ENCODE data around the gene KCNK6.

Gene KCNK6

DNA sequence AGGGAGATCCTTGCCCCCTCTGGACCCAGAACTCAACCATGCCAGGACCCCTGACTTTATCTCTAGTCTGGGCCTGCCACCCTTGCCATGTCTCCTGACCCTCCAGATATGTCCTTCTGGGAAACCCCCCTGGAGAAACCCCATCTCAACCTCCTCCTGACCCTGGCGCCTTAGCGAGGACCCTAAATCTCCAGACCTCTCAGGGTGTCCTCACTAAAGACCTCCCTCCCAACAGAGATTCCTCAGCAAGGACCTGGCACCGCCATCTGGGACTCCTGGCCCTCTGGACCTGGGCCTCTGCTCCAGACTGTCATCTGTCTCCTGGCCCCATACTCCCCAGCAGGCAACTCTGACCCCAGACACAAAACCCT, 1.3 kb downstream of the KCNK6 start:
- DNase-seq, result no peak
- Mint-ChIP-seq H3K27ac (no peak overlapping the region), H3K9me3 (no peaks in the 10 kb centered on the region), H3K4me3 (peak overlapping the region; percentile 73), H3K4me1 (peaks cover 11% of the 10 kb centered on the region), H3K36me3 (ENCODE audit: low read depth) (no peaks in the 10 kb centered on the region), H3K27me3 (ENCODE audit: low read depth, poor library complexity) (peaks cover 82% of the 10 kb centered on the region)
- TF ChIP-seq, protein P1, sequence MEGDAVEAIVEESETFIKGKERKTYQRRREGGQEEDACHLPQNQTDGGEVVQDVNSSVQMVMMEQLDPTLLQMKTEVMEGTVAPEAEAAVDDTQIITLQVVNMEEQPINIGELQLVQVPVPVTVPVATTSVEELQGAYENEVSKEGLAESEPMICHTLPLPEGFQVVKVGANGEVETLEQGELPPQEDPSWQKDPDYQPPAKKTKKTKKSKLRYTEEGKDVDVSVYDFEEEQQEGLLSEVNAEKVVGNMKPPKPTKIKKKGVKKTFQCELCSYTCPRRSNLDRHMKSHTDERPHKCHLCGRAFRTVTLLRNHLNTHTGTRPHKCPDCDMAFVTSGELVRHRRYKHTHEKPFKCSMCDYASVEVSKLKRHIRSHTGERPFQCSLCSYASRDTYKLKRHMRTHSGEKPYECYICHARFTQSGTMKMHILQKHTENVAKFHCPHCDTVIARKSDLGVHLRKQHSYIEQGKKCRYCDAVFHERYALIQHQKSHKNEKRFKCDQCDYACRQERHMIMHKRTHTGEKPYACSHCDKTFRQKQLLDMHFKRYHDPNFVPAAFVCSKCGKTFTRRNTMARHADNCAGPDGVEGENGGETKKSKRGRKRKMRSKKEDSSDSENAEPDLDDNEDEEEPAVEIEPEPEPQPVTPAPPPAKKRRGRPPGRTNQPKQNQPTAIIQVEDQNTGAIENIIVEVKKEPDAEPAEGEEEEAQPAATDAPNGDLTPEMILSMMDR (IDR thresholded peaks at IDR 0.05), result no peak

DNA sequence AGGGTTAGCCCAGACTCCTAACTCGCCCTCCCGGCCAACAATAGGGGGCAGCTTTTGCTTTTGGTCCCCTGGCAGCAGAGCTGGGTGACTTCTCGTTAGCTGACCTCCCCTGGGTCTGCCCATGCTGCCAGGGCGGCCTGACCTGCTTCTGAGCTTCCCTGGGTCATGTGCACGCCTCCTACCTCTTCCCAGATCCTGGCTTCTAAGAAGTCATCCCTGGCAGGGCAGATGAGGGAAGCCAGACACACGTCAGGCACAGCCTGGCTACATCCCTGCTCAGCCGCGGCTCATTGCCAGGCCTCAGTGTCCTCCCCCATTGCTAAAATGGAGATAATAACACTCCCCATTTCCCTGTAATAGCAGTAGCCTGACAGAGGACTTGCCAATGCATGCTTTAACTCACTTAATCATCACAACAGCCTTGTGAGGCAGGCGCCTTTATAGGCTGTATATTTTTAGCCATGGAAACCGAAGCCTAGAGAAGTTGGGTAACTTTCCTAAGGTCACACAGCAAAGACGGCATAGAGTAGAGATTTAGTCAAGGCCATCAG, 2.1 kb downstream of the KCNK6 start:
- Mint-ChIP-seq H3K27me3 (ENCODE audit: low read depth, poor library complexity) (peaks cover 74% of the 10 kb centered on the region), H3K4me1 (peaks cover 11% of the 10 kb centered on the region), H3K36me3 (ENCODE audit: low read depth) (no peaks in the 10 kb centered on the region), H3K27ac (no peak overlapping the region), H3K9me3 (no peaks in the 10 kb centered on the region), H3K4me3 (no peak overlapping the region)
- TF ChIP-seq, protein P1 (IDR thresholded peaks at IDR 0.05), result no peak
- no peak for DNase-seq

DNA sequence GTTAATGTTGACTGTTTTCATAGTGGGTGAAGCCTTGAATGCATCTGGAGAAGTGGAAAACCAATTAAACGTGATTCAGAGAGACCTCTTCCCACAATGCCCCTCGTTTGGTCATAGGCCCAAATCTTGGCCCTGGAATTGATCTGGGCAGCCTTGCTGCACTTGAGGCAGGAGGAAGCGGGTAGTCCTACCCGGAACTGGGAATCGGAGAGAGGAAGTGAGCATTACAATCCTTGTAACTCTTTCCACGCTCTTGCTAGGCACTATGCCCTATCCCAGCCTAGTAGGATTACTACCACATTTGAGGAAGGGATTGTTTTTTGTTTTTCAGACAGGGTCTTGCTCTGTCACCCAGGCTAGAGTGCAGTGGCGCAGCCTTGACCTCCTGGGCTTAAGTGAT, 3.6 kb downstream of the KCNK6 start:
- H3K4me1 Mint-ChIP-seq, result peaks cover 11% of the 10 kb centered on the region
- no peaks in the 10 kb centered on the region for H3K9me3 Mint-ChIP-seq
- H3K4me3 Mint-ChIP-seq, result no peak overlapping the region
- TF ChIP-seq, protein P1 (IDR thresholded peaks at IDR 0.05), result no peak
- H3K27ac Mint-ChIP-seq, result no peak overlapping the region
- H3K36me3 Mint-ChIP-seq (ENCODE audit: low read depth), result no peaks in the 10 kb centered on the region
- peaks cover 58% of the 10 kb centered on the region for H3K27me3 Mint-ChIP-seq (ENCODE audit: low read depth, poor library complexity)
- no peak for DNase-seq

DNA sequence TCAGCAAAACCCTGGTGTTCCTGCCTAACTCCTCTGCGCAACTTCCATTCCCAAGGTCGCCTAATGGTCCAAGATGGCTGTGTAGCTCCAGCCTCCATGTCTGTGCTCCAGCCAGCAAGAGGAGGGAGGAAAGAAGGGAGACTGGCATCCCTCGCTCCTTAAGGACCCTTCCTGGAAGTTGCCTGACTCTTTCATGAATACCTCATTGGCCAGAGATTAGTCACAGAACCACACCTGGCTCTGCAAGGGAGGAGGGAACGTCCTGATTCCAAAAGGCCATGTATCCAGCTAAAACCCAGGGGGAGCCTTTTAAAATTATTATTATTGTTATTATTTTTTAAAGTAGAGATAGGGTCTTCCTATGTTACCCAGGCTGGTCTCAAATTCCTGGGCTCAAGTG, 4.8 kb downstream of the KCNK6 start:
- TF ChIP-seq, protein P1 (IDR thresholded peaks at IDR 0.05), result no peak
- no peak overlapping the region for H3K27ac Mint-ChIP-seq
- H3K27me3 Mint-ChIP-seq (ENCODE audit: low read depth, poor library complexity), result peaks cover 54% of the 10 kb centered on the region
- DNase-seq, result no peak
- peaks cover 4% of the 10 kb centered on the region for H3K4me1 Mint-ChIP-seq
- H3K9me3 Mint-ChIP-seq, result no peaks in the 10 kb centered on the region
- no peak overlapping the region for H3K4me3 Mint-ChIP-seq
- H3K36me3 Mint-ChIP-seq (ENCODE audit: low read depth), result no peaks in the 10 kb centered on the region

DNA sequence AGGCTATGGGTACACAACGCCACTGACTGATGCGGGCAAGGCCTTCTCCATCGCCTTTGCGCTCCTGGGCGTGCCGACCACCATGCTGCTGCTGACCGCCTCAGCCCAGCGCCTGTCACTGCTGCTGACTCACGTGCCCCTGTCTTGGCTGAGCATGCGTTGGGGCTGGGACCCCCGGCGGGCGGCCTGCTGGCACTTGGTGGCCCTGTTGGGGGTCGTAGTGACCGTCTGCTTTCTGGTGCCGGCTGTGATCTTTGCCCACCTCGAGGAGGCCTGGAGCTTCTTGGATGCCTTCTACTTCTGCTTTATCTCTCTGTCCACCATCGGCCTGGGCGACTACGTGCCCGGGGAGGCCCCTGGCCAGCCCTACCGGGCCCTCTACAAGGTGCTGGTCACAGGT, 6.9 kb downstream of the KCNK6 start:
- no peak for DNase-seq
- peaks cover 40% of the 10 kb centered on the region for H3K27me3 Mint-ChIP-seq (ENCODE audit: low read depth, poor library complexity)
- H3K9me3 Mint-ChIP-seq, result no peaks in the 10 kb centered on the region
- no peak overlapping the region for H3K27ac Mint-ChIP-seq
- no peaks in the 10 kb centered on the region for H3K4me1 Mint-ChIP-seq
- TF ChIP-seq, protein P1 (IDR thresholded peaks at IDR 0.05), result no peak
- no peaks in the 10 kb centered on the region for H3K36me3 Mint-ChIP-seq (ENCODE audit: low read depth)
- H3K4me3 Mint-ChIP-seq, result no peak overlapping the region

DNA sequence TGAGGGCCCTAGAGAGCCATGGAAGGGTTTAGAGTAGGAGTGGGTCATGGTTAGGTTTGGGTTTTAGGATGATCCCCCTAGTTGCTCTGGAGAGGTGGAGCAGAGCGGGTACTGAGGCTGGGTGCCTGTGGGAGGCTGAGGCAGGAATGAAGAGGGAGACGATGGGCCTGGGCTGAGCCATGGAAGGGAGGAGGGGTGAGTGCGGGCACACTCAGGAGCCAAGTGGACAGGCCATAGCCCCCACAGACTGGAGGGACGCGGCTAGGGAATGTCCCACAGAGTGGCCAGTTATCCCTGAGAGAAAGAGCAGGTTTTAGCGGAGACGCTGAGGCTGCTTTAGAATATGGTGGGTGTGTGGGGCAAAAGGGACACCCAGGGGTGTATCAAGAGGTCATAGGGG, 10.0 kb downstream of the KCNK6 start:
- Mint-ChIP-seq H3K27me3 (ENCODE audit: low read depth, poor library complexity) (peaks cover 22% of the 10 kb centered on the region), H3K4me3 (no peak overlapping the region), H3K27ac (no peak overlapping the region), H3K9me3 (no peaks in the 10 kb centered on the region), H3K4me1 (no peaks in the 10 kb centered on the region), H3K36me3 (ENCODE audit: low read depth) (no peaks in the 10 kb centered on the region)
- no peak for DNase-seq
- TF ChIP-seq, protein P1 (IDR thresholded peaks at IDR 0.05), result no peak

Measured in nephron progenitor cell (in vitro differentiated cells).